CD4-positive, alpha-beta T cell treated with Interleukin-10 for 1 hour (primary cell): ENCODE measurements around the gene SFPQ.

ENCODE experiments used
- DNase-seq: peaks from one replicate; pipeline ENCODE4 v3.0.0-alpha.2; 2020

Gene SFPQ

GRCh38 chr1:35136780-35137179 is 56.2 kb downstream of the SFPQ start:
- DNase-seq: no peak
